ENCODE data around the gene SLC22A17. TPM values are rescaled to one million over a fixed set of nuclear protein-coding genes. Genes with fewer than 3 reads are reported as not detected.

SLC22A17 gene
- total and polyA plus RNA-seq, 2 of the 8 experiments (the other 6 are each of a cell fraction or from before 2014, with no cell fraction given), result 43.0 to 49.0 TPM

DNA sequence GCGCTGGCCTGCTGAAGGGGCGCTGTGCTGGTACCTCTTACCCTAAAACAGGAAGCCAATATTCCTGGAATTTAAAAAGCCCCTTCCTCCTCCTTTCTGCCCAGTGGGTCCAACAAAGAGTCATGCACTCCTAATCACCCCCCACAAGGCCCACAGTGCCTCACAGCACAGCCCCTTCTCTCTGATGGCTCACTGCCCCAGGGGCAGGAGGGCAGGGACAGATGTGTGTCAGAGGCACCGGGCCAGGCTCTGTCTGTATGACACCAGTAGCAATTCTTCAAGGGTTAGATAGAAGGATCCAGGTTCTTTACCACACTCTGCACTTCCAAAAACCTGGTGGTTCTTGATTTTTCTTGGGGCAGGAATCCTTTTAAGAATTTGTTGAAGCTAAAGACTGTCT is 46.4 kb upstream of the SLC22A17 start (continued):
- TF ChIP-seq, protein P1, sequence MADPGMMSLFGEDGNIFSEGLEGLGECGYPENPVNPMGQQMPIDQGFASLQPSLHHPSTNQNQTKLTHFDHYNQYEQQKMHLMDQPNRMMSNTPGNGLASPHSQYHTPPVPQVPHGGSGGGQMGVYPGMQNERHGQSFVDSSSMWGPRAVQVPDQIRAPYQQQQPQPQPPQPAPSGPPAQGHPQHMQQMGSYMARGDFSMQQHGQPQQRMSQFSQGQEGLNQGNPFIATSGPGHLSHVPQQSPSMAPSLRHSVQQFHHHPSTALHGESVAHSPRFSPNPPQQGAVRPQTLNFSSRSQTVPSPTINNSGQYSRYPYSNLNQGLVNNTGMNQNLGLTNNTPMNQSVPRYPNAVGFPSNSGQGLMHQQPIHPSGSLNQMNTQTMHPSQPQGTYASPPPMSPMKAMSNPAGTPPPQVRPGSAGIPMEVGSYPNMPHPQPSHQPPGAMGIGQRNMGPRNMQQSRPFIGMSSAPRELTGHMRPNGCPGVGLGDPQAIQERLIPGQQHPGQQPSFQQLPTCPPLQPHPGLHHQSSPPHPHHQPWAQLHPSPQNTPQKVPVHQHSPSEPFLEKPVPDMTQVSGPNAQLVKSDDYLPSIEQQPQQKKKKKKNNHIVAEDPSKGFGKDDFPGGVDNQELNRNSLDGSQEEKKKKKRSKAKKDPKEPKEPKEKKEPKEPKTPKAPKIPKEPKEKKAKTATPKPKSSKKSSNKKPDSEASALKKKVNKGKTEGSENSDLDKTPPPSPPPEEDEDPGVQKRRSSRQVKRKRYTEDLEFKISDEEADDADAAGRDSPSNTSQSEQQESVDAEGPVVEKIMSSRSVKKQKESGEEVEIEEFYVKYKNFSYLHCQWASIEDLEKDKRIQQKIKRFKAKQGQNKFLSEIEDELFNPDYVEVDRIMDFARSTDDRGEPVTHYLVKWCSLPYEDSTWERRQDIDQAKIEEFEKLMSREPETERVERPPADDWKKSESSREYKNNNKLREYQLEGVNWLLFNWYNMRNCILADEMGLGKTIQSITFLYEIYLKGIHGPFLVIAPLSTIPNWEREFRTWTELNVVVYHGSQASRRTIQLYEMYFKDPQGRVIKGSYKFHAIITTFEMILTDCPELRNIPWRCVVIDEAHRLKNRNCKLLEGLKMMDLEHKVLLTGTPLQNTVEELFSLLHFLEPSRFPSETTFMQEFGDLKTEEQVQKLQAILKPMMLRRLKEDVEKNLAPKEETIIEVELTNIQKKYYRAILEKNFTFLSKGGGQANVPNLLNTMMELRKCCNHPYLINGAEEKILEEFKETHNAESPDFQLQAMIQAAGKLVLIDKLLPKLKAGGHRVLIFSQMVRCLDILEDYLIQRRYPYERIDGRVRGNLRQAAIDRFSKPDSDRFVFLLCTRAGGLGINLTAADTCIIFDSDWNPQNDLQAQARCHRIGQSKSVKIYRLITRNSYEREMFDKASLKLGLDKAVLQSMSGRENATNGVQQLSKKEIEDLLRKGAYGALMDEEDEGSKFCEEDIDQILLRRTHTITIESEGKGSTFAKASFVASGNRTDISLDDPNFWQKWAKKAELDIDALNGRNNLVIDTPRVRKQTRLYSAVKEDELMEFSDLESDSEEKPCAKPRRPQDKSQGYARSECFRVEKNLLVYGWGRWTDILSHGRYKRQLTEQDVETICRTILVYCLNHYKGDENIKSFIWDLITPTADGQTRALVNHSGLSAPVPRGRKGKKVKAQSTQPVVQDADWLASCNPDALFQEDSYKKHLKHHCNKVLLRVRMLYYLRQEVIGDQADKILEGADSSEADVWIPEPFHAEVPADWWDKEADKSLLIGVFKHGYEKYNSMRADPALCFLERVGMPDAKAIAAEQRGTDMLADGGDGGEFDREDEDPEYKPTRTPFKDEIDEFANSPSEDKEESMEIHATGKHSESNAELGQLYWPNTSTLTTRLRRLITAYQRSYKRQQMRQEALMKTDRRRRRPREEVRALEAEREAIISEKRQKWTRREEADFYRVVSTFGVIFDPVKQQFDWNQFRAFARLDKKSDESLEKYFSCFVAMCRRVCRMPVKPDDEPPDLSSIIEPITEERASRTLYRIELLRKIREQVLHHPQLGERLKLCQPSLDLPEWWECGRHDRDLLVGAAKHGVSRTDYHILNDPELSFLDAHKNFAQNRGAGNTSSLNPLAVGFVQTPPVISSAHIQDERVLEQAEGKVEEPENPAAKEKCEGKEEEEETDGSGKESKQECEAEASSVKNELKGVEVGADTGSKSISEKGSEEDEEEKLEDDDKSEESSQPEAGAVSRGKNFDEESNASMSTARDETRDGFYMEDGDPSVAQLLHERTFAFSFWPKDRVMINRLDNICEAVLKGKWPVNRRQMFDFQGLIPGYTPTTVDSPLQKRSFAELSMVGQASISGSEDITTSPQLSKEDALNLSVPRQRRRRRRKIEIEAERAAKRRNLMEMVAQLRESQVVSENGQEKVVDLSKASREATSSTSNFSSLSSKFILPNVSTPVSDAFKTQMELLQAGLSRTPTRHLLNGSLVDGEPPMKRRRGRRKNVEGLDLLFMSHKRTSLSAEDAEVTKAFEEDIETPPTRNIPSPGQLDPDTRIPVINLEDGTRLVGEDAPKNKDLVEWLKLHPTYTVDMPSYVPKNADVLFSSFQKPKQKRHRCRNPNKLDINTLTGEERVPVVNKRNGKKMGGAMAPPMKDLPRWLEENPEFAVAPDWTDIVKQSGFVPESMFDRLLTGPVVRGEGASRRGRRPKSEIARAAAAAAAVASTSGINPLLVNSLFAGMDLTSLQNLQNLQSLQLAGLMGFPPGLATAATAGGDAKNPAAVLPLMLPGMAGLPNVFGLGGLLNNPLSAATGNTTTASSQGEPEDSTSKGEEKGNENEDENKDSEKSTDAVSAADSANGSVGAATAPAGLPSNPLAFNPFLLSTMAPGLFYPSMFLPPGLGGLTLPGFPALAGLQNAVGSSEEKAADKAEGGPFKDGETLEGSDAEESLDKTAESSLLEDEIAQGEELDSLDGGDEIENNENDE (IDR thresholded peaks at IDR 0.05; ENCODE audit: insufficient replicate concordance, low read length), result no peak
- TF ChIP-seq KDM4A (IDR thresholded peaks at IDR 0.05; ENCODE audit: low read depth, low read length, severe bottlenecking) (no peak), BCL11A (IDR thresholded peaks at IDR 0.05; ENCODE audit: low read depth in 2 of 2, low read length in 2 of 2) (no peak), JUND (IDR thresholded peaks at IDR 0.05; ENCODE audit: low read length) (no peak), RBBP5 (IDR thresholded peaks at IDR 0.05; ENCODE audit: borderline replicate concordance, low read depth, low read length) (no peak), SP1 (IDR thresholded peaks at IDR 0.05; ENCODE audit: low read depth, low read length) (no peak), KDM5A (IDR thresholded peaks at IDR 0.05; ENCODE audit: low read length) (no peak), EGR1 (IDR thresholded peaks at IDR 0.05; ENCODE audit: borderline replicate concordance, low read depth, low read length) (no peak), NANOG (IDR thresholded peaks at IDR 0.05; ENCODE audit: insufficient read depth, low read depth, low read length, poor library complexity, severe bottlenecking) (no peak), RNF2 (IDR thresholded peaks at IDR 0.05; ENCODE audit: borderline replicate concordance, low read depth, low read length, missing control alignments, poor library complexity, severe bottlenecking) (no peak), SP4 (IDR thresholded peaks at IDR 0.05; ENCODE audit: low read length) (no peak), SP2 (IDR thresholded peaks at IDR 0.05; ENCODE audit: low read length) (no peak)

Data from H1 (cell line).